Amygdala (tissue), 56 donors: ENCODE data around the gene LBX1.

Experiments used
- DNase-seq, 56 donors: peaks; one replicate each; lab custom pipeline; 2025; lab: John Stamatoyannopoulos, UW

The LBX1 gene

GRCh38 chr10:101244321-101245050, 15.2 kb upstream of the LBX1 start:
- DNase-seq: no peak

DNA sequence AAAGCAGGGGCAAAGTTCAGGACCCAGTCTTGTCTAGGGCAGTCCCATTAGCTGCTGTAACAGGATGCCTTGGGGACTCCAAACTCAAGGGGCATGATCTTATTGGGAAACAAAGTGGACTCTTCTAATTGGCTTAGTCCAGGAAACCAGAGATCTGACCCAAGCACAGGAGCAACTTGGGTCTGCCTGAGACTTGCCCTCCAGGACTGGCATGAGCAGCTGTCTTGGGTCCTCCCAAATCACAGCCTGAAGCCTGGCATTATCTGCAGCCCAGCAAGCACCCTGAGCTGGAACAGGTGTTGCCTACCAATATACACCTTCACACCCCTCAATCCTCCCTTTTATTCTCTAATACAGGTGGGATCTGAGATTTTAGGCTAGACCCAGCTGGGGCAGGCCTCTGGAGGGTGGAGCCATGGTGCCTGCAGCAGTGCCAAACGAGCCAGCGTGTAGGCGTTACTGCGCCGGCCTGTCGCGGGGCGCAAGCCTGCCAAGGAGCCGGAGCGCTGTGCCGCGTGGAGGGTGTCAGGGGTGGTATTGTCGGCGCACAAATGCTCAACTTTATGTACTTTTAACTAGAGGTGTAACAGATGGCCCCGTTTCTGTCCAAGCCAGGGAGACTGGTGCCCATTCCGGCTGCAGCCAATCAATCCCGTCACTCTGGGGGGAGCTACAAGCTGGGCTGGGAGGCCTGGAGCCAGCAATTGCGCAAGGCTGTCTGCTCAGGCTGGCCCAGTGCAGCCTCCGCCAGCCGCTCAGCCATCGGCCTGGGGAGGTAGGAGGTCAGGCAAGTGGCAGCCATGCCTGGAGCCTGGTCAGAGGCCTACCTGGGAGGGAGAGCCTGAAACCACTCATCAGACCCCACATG, 12.8 kb upstream of the LBX1 start:
- DNase-seq: no peak

DNA sequence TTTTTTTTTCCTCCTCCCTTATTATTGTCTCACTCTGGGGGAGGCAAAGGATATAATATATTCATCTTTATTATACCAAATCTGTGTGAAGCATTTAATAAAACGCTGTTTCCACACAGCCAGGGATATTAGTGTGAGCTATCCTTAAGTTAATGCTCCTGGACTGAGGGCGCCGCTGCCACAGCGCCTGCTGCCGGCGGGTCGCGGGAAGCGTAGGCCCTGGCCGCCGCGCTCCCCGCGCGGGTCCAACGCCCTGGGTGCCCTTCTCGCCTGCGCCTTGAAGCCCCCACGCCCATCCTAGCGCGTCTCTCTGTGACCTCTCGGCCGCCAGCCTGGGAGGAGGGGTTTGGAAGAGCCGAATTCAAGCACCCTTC, 9.5 kb upstream of the LBX1 start:
- no peak for DNase-seq

DNA sequence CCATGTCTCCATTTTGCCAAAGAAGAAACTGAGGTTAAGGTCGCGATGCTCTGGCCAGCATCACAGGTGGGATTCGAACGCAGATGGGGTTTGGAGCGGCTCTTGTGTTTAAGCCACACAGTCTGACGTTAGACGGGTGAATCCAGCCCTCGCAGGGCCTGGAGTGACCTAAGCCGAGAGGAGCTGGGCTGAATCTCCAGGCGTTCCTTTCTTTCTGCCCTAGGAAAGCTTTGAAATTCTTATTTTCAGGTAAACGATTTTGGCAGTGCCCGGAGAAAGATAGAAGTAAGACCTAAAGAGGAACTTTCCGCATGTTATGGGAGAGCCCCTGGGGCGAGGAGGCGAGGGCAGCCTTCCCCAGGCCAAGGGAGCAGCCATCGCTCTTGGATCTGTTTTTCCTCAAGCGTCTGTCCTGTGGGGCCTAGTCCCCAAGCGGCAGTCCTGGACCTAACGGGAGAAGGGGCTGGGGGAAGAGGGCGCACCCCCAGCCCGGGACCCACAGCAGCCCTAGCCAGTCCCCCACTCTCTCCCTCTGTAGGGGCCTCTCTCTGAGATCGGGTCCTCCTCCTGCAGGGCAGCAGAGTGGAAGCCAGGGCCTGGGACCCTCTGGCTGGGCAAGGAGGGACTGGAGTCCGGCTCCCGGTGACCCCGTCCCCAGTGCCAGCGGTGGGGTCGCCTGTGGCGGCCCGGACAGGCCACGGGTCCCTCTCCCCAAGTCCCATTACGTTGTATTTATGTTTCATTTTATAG, 8.9 kb upstream of the LBX1 start:
- DNase-seq: no peak

DNA sequence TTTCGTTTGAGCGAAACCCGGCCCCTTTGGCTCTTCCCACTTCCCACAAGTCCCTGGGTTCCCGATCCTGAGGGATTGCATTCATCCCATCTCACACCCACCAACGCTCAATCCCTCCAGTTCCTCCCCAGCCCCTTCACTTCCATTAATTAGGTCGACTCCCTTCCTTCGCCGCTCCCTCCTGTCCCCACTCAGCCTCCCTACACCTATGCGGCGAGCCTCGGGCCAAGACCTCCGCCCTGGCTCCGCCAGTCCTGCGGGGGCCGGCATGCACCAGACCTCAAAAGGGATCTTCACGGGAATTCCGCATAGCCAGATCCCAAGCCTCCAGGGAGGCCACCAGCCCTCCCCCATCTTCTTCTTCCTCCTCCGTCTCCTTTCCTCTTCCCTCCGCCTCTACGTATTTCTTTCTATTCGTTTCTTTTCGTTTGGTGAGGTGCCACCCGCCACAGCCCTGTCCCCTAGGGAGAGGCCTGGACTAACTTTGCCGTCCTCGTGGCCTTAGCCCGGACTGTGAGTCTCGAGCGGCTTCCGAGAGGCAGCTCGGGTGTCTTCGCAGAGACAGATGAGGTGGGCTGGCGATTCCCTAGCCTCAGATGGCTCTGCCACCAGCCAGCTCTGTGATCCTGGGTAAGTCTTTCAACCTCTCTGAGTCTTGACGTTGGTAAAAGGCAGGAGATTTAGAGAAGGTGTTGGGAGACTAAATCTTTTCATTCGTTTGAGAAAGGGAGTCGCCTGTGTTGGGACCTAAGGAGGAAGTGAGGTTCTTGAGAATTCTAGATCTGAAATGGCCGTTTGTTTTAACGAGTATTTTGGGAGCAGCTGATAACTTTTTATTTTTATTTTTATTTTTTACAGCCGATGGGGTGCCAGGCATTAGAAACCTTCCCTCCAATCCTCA, 8.1 kb upstream of the LBX1 start:
- DNase-seq: no peak

DNA sequence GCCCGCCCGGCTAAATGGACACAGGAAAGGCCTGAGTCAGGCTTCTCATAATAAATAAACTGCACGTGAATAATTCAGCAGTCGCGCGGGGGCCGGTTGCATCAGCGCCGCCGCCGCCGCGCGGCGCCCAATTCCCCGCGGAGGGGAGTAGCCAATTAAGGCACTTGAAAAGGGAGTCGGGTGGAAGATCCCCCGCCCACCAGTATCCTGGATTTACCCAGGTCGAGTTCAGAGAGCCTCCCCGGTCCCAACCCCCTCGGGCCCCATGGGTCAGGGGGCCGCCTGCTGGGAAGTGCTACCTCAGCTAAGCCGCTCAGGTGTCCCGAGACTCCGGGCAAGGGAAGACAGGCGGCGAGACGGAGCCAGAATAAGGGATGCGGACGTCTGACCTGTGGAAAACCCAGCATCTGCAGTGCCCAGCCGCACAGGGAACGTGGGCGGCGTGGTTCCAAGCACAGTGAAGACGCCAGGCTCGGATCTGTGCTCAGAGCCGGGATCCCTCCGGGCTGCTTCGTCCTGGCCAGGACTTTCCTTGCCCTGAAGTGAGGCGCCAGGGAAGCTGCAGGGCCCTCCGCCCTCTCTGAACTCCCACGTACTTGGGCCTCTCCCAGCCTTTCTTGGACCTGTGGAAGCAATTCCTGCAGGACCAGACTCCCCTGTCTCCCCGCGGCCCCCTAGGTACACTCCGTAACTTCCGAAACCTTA, 7.3 kb upstream of the LBX1 start:
- no peak for DNase-seq

DNA sequence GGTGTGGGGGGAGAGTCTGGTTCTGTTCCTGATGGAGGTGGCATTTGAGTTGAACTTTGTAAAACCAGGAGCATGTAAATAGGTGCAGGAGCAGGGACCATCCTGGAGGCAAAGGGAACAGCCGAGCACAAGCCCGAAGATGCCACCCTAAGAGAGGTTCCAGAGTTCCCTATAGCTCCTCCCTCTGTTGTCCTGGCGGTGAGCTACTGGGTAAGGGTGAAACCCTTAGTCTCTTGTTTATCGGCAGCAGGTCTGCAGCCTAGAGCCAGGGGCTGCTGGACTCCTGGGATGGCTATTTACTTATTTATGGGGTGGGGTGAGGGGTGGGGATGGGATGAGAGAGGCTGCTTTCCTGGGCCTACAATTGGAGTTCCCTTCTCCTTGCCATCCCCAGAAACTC, 6.5 kb upstream of the LBX1 start:
- no peak for DNase-seq

DNA sequence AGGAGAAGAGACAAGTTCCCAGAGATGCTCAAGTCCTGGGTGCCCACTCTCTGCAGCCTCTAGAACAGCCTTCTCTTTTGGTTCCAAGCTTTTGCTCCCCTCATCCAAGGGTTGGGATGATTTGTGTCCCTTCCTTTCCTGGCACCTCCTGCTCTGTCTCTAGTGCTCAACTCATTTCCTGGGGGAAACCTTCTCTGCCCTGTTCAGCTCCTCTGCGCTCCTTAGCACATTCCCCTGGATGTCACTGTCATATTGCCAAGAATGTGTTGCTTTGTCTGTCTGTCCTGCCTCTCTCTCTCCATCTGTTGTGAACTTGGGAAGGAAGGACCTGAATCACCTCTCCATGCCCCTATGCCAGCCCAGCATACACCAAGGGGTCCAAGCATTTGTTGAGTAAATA, 5.1 kb upstream of the LBX1 start:
- no peak for DNase-seq

- DNase-seq: no peak
These were observed 4.6 kb upstream of the LBX1 start for GRCh38 chr10:101233863-101234262.

DNA sequence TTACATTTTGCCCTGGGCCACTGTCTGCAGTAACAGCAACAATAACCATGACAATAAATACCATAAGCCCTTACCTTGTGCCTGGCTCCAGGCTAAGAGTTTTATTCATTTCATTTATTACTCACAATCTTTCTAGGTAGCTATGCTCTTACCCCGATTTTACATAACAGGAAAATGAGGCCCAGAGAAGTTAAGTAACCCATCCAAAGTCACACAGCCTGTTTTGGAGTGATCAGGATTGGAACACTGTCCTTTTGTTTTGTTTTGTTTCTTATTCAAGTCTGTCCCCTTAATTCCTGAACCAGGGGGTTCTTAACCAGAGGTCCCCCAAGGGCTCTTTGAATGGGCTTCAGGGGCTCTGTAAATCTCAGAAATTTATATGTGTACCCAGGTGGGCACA, 4.2 kb upstream of the LBX1 start:
- no peak for DNase-seq

DNA sequence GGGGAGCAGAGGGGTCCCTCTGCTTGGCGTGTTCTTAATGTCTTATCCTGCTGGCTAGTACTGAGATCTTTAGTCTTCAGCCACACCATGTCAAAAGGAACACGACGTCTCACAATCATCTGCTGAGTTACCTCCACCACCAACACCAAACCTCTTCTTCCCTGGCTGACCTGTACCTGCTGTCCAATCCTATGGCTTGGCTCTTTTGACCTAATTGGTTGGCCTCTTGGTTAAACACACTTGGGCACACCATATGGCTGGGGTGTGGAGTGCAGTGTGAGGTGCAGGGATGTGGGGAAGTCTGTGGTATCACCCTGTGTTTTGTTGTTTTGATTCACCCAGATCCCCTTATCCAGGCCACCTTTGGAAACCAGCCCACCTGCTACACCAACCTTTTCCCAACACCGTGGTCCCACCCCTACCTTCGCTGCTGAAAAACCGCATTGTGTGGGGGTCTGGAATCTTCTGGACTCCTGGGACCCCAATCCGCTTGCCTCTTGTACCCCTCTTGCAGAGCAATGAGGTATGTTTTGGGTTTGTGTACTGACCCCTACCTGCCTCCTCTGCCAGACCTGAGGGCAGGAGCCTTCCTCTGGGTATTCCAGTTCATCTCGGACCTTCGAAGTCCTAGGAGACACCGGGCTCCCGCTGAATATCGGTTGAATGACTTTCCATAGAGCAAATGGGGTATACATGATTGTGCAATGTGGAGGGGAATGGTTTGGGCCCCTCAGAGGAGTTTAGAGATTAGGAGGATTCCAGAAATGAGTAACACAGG, 2.8 kb upstream of the LBX1 start:
- no peak for DNase-seq

DNA sequence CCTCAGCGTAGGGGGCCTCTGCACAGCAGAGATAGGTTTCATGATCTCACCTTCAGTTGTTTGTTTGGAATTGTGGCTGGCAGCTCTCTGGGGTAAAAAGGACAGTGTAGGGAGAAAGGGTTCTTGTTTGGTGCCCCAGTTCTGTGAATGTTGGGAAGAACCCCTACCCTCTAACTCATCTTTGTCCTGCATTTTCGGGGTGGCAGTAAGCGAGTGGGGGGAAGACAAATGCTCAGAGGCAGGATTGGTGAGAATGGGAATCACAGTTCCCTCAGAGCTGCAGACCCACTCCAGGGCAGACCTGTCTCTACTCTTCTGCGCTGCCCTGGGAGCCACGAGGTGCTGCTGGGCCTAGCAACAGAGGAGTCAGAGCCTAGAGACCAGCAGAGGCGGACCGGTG, 1.8 kb upstream of the LBX1 start:
- no peak for DNase-seq

DNA sequence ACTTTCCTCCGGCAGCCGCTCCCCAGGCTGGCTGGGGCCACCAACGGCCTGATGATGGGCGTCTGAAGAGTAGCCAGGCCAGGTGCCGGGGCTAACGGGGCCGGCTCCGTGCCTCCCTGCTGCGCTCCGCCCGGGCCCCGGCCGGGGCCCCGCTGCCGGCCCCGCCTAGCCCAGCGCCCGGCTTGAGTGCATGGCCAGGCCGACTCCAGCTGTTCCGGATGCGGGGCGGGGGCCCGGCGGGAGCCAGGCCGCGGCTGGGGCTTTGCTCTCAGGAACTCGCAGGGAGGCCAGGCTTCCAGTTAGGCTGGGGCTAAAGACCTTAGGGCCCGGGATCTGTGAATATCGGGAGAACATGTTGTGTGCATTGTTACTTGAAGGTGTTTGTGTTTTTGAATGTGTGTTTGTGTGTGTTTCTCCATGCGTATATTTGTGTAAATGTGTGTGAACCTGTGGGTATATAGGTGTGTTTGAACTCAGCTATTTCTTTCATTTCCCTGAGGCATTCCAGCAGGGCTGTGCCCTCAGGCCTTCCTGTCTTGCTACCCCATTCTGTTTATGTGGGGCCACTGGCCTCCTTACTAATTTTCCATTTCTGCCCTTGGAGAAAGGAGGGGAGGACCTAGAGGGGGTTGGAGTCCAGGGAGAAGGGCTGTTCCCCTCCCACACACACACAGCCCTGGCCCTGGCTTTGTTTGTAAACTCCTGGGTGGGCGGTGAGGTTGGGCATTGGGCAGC, 1.1 kb upstream of the LBX1 start:
- no peak for DNase-seq

DNA sequence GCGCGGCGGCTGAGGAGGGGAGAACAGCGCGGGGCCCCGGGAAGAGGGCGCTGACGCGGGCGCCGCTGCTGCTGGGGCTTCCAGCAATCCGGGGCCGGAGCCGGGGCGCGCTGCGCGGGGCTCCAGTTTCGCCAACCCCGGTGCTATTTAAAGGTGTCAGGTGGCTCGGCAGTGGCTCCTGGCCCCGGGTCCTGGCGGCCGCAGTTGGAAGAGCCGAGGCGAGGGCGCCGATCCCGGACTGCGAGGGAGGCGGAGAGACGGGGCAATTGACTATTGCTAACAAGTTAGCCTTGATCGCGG, 347 bp downstream of the LBX1 start:
- DNase-seq: no peak

GRCh38 chr10:101228153-101228965, 904 bp downstream of the LBX1 start:
- DNase-seq: no peak

DNA sequence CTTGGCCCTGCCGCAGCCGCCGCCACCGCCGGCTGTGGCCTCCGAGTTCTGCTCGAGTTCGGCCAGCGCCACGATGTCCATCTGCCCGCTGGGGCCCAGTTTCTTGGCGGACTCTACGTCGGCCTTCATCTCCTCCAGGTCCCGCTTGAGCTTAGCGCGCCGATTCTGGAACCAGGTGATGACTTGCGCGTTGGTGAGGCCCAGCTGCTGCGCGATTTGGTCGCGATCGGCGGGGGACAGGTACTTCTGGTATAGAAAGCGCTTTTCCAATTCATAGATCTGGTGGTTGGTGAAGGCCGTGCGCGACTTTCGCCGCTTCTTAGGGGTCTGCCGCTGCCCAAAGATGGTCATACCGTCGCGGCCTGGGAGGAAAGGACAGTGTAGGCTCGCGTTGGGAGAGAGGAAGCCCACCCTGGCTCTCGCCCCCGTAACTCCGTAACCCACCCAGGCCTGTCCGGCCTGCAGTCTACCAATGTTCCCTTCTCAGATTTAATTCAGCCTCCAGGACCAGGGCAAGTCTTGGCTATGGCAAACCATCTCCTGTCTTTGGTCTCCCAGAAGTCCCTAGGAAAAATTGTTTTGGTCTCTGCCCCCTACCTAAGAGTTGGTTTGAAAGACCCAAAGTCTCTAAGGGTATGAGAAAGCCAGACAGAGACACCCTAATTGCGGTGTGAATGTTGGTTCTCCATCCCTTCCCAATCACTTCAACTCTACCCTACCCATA, 1.7 kb downstream of the LBX1 start:
- DNase-seq: no peak
